K562 (cell line): ENCODE results near the gene KNDC1. TPM values are rescaled to one million over a fixed set of nuclear protein-coding genes. Genes with fewer than 3 reads are reported as not detected.
"Not testable (repeated sequence)": the region's sequence is repeated elsewhere in the genome, so short reads cannot be mapped to it uniquely, and the experiment has no call there.

Experiments
- ATAC-seq: fragments of 200-7000 bp; cut with Tn5 transposase; 3 replicates; pipeline ENCODE4 v1.9.1; 2020; ENCODE audit warnings: moderate library complexity
- BruUV-seq: library from RNA; stranded (reverse); fragments of 400-500 nt; replicated peaks from 2 replicates; lab custom pipeline; 2021; lab: Mats Ljungman, UMichigan
- CTCF ChIA-PET: fragments of 300-600 bp; formaldehyde crosslinking; extraction: SDS; loops from one replicate; lab custom pipeline; 2021; ENCODE audit warnings: low intra/inter-chr PET ratio; lab: Yijun Ruan, JAX
- POLR2A ChIA-PET: fragments of 300-600, 350-650 bp; sonication (Branson Sonifier 250); formaldehyde crosslinking; extraction: SDS; loops from one replicate; lab custom pipeline; 2021; ENCODE audit warnings: antibody characterized with exemption, inconsistent platforms; lab: Yijun Ruan, JAX
- DNase-seq, 4 experiments: peaks; one replicate each; pipeline versions ENCODE4 v3.0.0 to v3.0.0-alpha.2; 2011 to 2018; ENCODE audit warnings: low spot score in 3 of 4, mixed read lengths in 3 of 4; ENCODE audit errors: extremely low read depth in 1 of 4
- FAIRE-seq: peaks from 2 replicates; lab custom pipeline; 2011; peaks lifted over from hg19 to GRCh38; lab: Jason Lieb, UNC
- H2AFZ ChIP-seq: 2 replicates; pipeline ENCODE4 v1.6.0; 2011; ENCODE audit warnings: low read depth, low read length, control low read depth, inconsistent platforms
- H3K27ac ChIP-seq: fragments of 200-600 bp; 3 replicates; pipeline ENCODE4 v1.8.0; 2011; ENCODE audit warnings: low read depth, mild to moderate bottlenecking, control low read depth, inconsistent platforms, low read length, moderate library complexity, mixed read lengths; ENCODE audit errors: extremely low read depth
- H3K27me3 ChIP-seq, 2 experiments: fragments of 300-600 bp in 1 of 2; 2 replicates in 1 of 2; 3 replicates in 1 of 2; pipeline versions ENCODE4 v1.6.0 to v1.8.0; 2011; ENCODE audit warnings: inconsistent platforms in 2 of 2, low read length in 2 of 2, mild to moderate bottlenecking in 1 of 2, mixed read lengths in 1 of 2, moderate library complexity in 1 of 2; ENCODE audit not compliant: control insufficient read depth in 2 of 2, insufficient read depth in 2 of 2
- H3K36me3 ChIP-seq: fragments of 300-600 bp; 3 replicates; pipeline ENCODE4 v1.8.0; 2011; ENCODE audit warnings: mild to moderate bottlenecking, low read length, inconsistent platforms; ENCODE audit not compliant: control insufficient read depth, insufficient read depth
- H3K4me1 ChIP-seq, 2 experiments: fragments of 200-600 bp in 1 of 2; replicated peaks in 1 of 2; 2 replicates in 1 of 2; 3 replicates in 1 of 2; pipeline versions ENCODE4 v1.5.1 to v1.8.0; 2011; ENCODE audit warnings: inconsistent platforms in 2 of 2, low read length in 2 of 2, mild to moderate bottlenecking in 1 of 2, mixed read lengths in 1 of 2, moderate library complexity in 1 of 2; ENCODE audit not compliant: control insufficient read depth in 2 of 2, insufficient read depth in 2 of 2
- H3K4me2 ChIP-seq: 2 replicates; pipeline ENCODE4 v1.6.1; 2011; ENCODE audit warnings: low read length, control low read depth, inconsistent platforms, mixed read lengths; ENCODE audit not compliant: insufficient read depth
- H3K4me3 ChIP-seq: fragments of 200-600 bp; sonication (generic), shearing (Covaris generic); 2 replicates; pipeline ENCODE4 v1.5.1; 2016; ENCODE audit warnings: control low read depth, inconsistent platforms
- H3K79me2 ChIP-seq: fragments of 200-600 bp; 3 replicates; pipeline ENCODE4 v1.8.0; 2011; ENCODE audit warnings: low read length, inconsistent platforms; ENCODE audit not compliant: control insufficient read depth, insufficient read depth
- H3K9ac ChIP-seq, 2 experiments: 2 replicates each; pipeline versions ENCODE4 v1.6.0 to v1.6.1; 2011; ENCODE audit warnings: low read depth in 2 of 2, low read length in 2 of 2, control low read depth in 1 of 2, inconsistent platforms in 1 of 2, mild to moderate bottlenecking in 1 of 2, mixed read lengths in 1 of 2; ENCODE audit not compliant: insufficient read depth in 1 of 2
- H3K9me1 ChIP-seq: one replicate; pipeline ENCODE4 v1.6.0; 2011; ENCODE audit warnings: inconsistent platforms, mild to moderate bottlenecking, low read length, moderate library complexity; ENCODE audit not compliant: control insufficient read depth, insufficient read depth
- H3K9me3 ChIP-seq: replicated peaks from 2 replicates; pipeline ENCODE4 v1.5.1; 2011; ENCODE audit warnings: low read depth, low read length, inconsistent platforms; ENCODE audit not compliant: control insufficient read depth, insufficient read depth
- H4K20me1 ChIP-seq: replicated peaks from 2 replicates; pipeline ENCODE4 v1.6.1; 2011; ENCODE audit warnings: low read length, inconsistent platforms, mixed read lengths; ENCODE audit not compliant: control insufficient read depth, insufficient read depth
- AFF1 ChIP-seq, 2 experiments: fragments of 450-650 bp; IDR thresholded peaks; 2 replicates each; pipeline ENCODE4 v1.6.1; 2018; ENCODE audit warnings: mild to moderate bottlenecking in 2 of 2, low read depth in 1 of 2; ENCODE audit not compliant: partially characterized antibody in 2 of 2
- KLF16 ChIP-seq: IDR thresholded peaks from 2 replicates; pipeline ENCODE4 v1.6.1; 2016; ENCODE audit warnings: antibody characterized with exemption
- RFX7 ChIP-seq: fragments of 250-450 bp; sonication (Bioruptor Pico); IDR thresholded peaks from 2 replicates; pipeline ENCODE4 v1.5.1; 2021; ENCODE audit warnings: mild to moderate bottlenecking
- TOE1 ChIP-seq, 2 experiments: fragments of 450-650 bp in 1 of 2; sonication (generic) in 1 of 2; formaldehyde crosslinking in 1 of 2; IDR thresholded peaks; 2 replicates each; pipeline versions ENCODE4 v1.7.1 to v1.8.0; 2016 to 2022; ENCODE audit warnings: borderline replicate concordance in 2 of 2, mild to moderate bottlenecking in 2 of 2, antibody characterized with exemption in 1 of 2, inconsistent platforms in 1 of 2, low read depth in 1 of 2, missing genetic modification reagents in 1 of 2, moderate library complexity in 1 of 2
- WGBS: fragments of 100-300 bp; shearing (Covaris generic); methylation state at CpG from one replicate; pipeline ENCODE4 v1.1.6; 2016; ENCODE audit warnings: low coverage, mixed read lengths; ENCODE audit not compliant: insufficient coverage; ENCODE audit errors: missing lambda C conversion rate; 5-methylcytosine and 5-hydroxymethylcytosine counted together
- in situ Hi-C: fragments of 300-500 bp; cut with MboI; formaldehyde crosslinking; loops from 4 replicates; pipeline ENCODE4 v1.15.0; 2018; ENCODE audit warnings: inconsistent platforms, mixed read lengths
- intact Hi-C: fragments of 100-400 bp; cut with micrococcal nuclease; formaldehyde crosslinking; loops from 2 replicates; pipeline ENCODE4 v1.14.2; 2022
- polyA plus RNA-seq, 8 experiments: library from polyadenylated mRNA; depleted of rRNA in 4 of 8; stranded (reverse) in 5 of 8; unstranded in 3 of 8; fragments of >200 nt; fragmentation: Nextera tagmentation in 2 of 8; fragmentation: Illumina TruSeq in 1 of 8; extraction: Ambion mirVana in 2 of 8; extraction: Trizol in 1 of 8; gene quantifications; 2 replicates each; pipeline versions ENCODE4 v1.2.1 to v1.2.3, GENCODE V29; 2011 to 2014; ENCODE audit warnings: inconsistent platforms in 1 of 8, missing spikeins in 1 of 8
- total RNA-seq, 7 experiments: library from RNA; depleted of rRNA in 6 of 7; stranded (reverse); fragments of >200 nt in 6 of 7; fragmentation: Illumina TruSeq in 2 of 7; extraction: Trizol in 2 of 7; gene quantifications; 2 replicates each; pipeline versions ENCODE4 v1.2.1 to v1.2.3, GENCODE V29; 2011 to 2021; ENCODE audit warnings: low replicate concordance in 1 of 7

Gene KNDC1
- total and polyA plus RNA-seq, 9 of the 15 experiments (the other 6 are each of a cell fraction or from before 2014, with no cell fraction given) = 0.07 to 0.26 (median 0.11) TPM; not detected in 6

DNA sequence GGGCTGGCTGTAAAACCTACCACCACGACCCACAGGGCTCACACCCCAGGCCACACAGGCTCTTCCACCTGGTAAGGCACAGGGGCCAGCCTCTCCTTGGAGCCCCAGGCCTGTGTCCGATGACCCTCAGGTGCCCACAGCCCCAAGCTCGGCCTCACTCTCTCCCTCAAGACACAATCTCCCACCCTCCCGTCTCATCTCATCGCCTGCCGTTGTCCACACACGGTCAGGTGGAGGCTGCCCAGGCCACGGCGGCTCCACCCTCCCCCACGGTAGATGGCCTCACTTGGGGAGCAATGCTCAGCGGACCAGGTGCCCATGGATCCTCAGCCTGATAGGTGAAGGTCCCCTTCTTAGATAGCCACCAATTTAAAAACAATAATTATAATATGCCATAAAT, 61.3 kb downstream of the KNDC1 start (continued):
- TF ChIP-seq AFF1 (IDR thresholded peaks at IDR 0.05; ENCODE audit: low read depth in 1 of 2, partially characterized antibody in 2 of 2) = no peak
- TF ChIP-seq RFX7 (CRISPR knock-in tag) = no peak
- no peak for TF ChIP-seq KLF16
- no peak for TF ChIP-seq TOE1 (IDR thresholded peaks at IDR 0.05; ENCODE audit: borderline replicate concordance)
- TF ChIP-seq TOE1 (CRISPR knock-in tag; IDR thresholded peaks at IDR 0.05; ENCODE audit: borderline replicate concordance, low read depth) = no peak

GRCh38 chr10:133221756-133222155, 61.7 kb downstream of the KNDC1 start:
- in situ Hi-C loops, H3K36me3 ChIP-seq, intact Hi-C loops, H3K9me3 ChIP-seq, H4K20me1 ChIP-seq, H3K9ac ChIP-seq, CTCF ChIA-PET, BruUV-seq, POLR2A ChIA-PET, H3K27ac ChIP-seq, DNase-seq, H3K79me2 ChIP-seq, H3K4me3 ChIP-seq, H2AFZ ChIP-seq, H3K4me2 ChIP-seq, H3K9me1 ChIP-seq, ATAC-seq, FAIRE-seq: not testable (repeated sequence)
- Histone ChIP-seq H3K27me3 (peaks cover 0 to 19% of the 10 kb centered on the region in 2 experiments; a peak in 4 of 5 replicates), H3K4me1 (peaks cover 12 to 61% of the 10 kb centered on the region in 2 experiments)
- WGBS = 80% methylated on average over 9 of the region's 22 CpGs
